ENCODE measurements around the gene C1orf174. TPM values are rescaled to one million over a fixed set of nuclear protein-coding genes. Genes with fewer than 3 reads are reported as not detected.

Gene C1orf174
- total and polyA plus RNA-seq, 5 donors, result 11.3 to 15.1 (median 11.7) TPM

GRCh38 chr1:3940081-3940753 lies 40.1 kb upstream of the C1orf174 start:
- H3K27ac ChIP-seq (ENCODE audit: low read length), result no peak overlapping the region
- no peak overlapping the region for H3K4me3 ChIP-seq (ENCODE audit: low read length)
- intact Hi-C loops (cut with DNase I), result no loop called here
- no peaks in the 10 kb centered on the region for H3K4me1 ChIP-seq (ENCODE audit: control insufficient read depth, insufficient read depth, low read length)
- H3K27me3 ChIP-seq (ENCODE audit: control insufficient read depth, insufficient read depth), result no peaks in the 10 kb centered on the region
- DNase-seq, result no peak
- WGBS, result 40% methylated on average over 15 of the region's 15 CpGs
- no peak for ATAC-seq
- H3K9me3 ChIP-seq (ENCODE audit: control insufficient read depth, low read length), result no peaks in the 10 kb centered on the region

DNA sequence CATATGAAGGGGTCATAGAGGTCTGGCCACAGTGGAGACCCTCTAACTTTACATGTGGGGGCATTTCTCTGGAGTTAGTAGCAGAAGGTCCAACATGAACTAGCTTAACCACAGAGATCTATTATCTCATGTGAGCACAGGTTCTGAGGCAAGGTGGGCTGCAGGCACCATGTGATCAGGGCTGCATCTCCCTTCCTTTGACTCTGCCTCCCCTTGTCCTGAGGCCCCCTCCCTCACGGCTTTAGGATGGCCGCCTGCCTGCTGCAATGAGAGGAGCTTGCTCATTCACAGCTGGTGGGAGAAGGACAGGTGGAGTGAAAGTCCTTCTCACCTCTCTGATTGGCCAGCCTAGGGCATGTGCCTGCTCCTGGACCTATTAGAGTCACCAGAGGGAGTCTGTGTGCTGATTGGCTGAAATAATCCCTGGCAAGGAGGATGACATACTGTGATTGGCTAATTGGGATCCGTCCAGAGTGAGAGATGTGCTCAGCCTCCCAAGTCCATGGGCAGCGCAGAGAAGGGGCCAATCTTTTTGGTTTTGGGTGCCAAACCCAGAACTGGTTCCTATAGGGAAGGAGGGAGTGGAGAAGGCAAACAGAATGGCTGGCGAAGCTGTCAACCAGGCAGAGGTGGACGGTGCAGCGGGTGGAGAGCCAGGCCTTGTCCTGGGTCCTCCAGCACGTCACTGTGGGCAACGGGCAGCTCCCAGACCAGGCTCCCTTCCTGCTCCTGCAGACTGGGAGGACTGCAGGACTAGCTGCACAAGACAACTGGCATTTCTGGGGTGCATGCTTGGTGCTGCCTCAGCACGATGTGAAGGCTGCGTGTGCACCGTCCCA lies 39.4 kb upstream of the C1orf174 start:
- intact Hi-C loops (cut with DNase I), result no loop called here
- no peak for ATAC-seq
- Histone ChIP-seq H3K4me1 (ENCODE audit: control insufficient read depth, insufficient read depth, low read length) (no peaks in the 10 kb centered on the region), H3K9me3 (ENCODE audit: control insufficient read depth, low read length) (no peaks in the 10 kb centered on the region), H3K4me3 (ENCODE audit: low read length) (no peak overlapping the region), H3K27ac (ENCODE audit: low read length) (no peak overlapping the region), H3K27me3 (ENCODE audit: control insufficient read depth, insufficient read depth) (no peaks in the 10 kb centered on the region)
- DNase-seq, result no peak
- WGBS, result 65% methylated on average over 12 of the region's 12 CpGs

GRCh38 chr1:3932156-3932919 lies 32.3 kb upstream of the C1orf174 start:
- ATAC-seq (no peak), DNase-seq (no peak)
- Histone ChIP-seq H3K9me3 (ENCODE audit: control insufficient read depth, low read length) (no peaks in the 10 kb centered on the region), H3K4me3 (ENCODE audit: low read length) (no peak overlapping the region), H3K27me3 (ENCODE audit: control insufficient read depth, insufficient read depth) (no peaks in the 10 kb centered on the region), H3K4me1 (ENCODE audit: control insufficient read depth, insufficient read depth, low read length) (no peaks in the 10 kb centered on the region), H3K27ac (ENCODE audit: low read length) (no peak overlapping the region)
- WGBS, result 70% methylated on average over 21 of the region's 21 CpGs
- intact Hi-C loops (cut with DNase I), result no loop called here

DNA sequence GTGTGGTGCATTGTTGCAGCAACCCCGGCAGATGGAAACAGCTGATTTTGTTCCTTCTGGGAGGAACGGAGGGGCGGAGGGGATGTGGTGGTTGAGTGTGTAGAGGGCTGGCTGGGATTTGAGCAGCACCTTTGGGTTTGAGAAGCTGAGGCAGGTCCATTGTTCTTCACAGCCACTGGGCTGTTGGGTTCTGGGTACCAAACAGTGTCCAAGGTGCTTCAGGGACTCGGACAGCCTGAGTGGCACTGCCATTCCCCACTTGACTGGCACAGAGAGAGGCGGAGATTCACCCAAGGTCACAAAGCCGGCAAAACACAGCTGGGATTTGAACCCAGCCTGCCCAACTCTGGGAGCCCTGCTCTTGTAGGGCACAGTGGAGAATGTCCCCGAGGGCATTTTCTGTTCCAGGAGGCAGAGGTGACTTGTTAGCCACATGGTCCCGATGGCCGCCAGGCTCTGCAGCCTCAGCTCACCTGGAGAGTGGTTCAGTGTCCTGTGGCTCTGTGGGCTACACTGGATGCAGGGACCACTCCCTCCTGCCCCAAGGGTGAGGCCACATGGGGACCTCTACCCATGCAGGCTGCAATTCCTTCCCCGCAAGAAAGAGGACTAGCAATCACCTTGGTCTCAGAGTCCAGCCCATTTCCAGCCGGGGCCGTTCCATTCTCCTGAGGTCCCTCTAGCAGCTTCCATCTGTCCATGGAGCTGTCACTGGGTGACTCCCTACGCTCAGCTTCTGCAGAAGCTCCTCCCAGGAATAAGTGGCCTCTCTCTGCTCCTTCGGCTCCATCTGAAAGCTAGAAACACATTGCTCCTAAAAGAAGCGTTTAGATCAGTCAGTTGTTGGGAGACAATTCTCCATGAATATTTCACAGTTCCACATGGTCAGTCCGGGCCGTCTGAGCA lies 31.2 kb upstream of the C1orf174 start:
- ATAC-seq (no peak), DNase-seq (no peak)
- intact Hi-C loops (cut with DNase I), result no loop called here
- no peaks in the 10 kb centered on the region for H3K9me3 ChIP-seq (ENCODE audit: control insufficient read depth, low read length)
- no peak overlapping the region for H3K27ac ChIP-seq (ENCODE audit: low read length)
- WGBS, result 69% methylated on average over 17 of the region's 17 CpGs
- H3K4me1 ChIP-seq (ENCODE audit: control insufficient read depth, insufficient read depth, low read length), result no peaks in the 10 kb centered on the region
- H3K27me3 ChIP-seq (ENCODE audit: control insufficient read depth, insufficient read depth), result no peaks in the 10 kb centered on the region
- no peak overlapping the region for H3K4me3 ChIP-seq (ENCODE audit: low read length)

DNA sequence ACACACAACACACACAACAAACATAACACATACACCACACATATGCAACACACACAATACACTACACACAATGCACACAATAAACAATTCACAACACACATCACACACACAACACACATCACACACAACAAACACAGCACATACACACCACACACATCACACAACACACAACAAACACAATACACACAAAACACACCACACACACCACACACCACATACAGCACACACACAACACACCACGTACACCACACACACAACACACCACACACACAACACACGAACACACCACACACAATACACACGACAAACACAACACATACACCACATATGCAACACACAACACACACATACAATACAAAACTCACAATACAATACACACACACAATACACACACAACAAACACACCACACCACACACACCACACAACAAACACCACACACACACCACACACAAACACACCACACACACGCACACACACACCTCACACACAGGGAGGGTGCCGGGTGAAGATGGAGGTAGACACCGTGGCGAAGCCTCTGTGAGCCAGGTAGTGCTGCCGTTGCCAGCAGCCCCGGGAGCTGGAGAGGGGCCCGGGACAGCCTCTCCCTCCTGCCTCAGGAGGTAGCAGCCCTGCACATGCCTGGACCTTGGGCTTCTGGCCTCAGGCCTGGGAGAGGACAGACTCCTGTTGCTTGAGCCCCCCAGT lies 30.4 kb upstream of the C1orf174 start:
- no peaks in the 10 kb centered on the region for H3K27me3 ChIP-seq (ENCODE audit: control insufficient read depth, insufficient read depth)
- H3K4me1 ChIP-seq (ENCODE audit: control insufficient read depth, insufficient read depth, low read length), result no peaks in the 10 kb centered on the region
- DNase-seq (no peak), ATAC-seq (no peak)
- whole genome bisulfite sequencing, result 73% methylated on average over 10 of the region's 10 CpGs
- no peaks in the 10 kb centered on the region for H3K9me3 ChIP-seq (ENCODE audit: control insufficient read depth, low read length)
- no peak overlapping the region for H3K4me3 ChIP-seq (ENCODE audit: low read length)
- no peak overlapping the region for H3K27ac ChIP-seq (ENCODE audit: low read length)
- intact Hi-C loops (cut with DNase I), result no loop called here

DNA sequence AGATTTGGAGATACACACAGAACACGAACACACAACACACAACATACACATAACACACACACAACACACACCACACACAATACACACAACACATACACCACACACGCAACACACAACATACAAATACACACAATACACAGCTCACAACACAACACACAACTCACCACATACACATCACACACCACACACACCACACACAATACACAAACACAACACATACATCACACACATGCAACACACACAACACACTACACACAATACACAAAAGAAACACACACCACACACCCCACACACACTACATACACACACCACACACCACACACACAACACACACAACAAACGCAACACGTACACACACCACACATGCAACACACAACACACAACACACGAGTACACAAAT lies 29.1 kb upstream of the C1orf174 start:
- Histone ChIP-seq H3K9me3 (ENCODE audit: control insufficient read depth, low read length) (no peaks in the 10 kb centered on the region), H3K4me3 (ENCODE audit: low read length) (no peak overlapping the region), H3K4me1 (ENCODE audit: control insufficient read depth, insufficient read depth, low read length) (no peaks in the 10 kb centered on the region), H3K27ac (ENCODE audit: low read length) (no peak overlapping the region), H3K27me3 (ENCODE audit: control insufficient read depth, insufficient read depth) (no peaks in the 10 kb centered on the region)
- DNase-seq (no peak), ATAC-seq (no peak)
- WGBS, result 82% methylated on average over 5 of the region's 5 CpGs
- intact Hi-C loops (cut with DNase I), result no loop called here

DNA sequence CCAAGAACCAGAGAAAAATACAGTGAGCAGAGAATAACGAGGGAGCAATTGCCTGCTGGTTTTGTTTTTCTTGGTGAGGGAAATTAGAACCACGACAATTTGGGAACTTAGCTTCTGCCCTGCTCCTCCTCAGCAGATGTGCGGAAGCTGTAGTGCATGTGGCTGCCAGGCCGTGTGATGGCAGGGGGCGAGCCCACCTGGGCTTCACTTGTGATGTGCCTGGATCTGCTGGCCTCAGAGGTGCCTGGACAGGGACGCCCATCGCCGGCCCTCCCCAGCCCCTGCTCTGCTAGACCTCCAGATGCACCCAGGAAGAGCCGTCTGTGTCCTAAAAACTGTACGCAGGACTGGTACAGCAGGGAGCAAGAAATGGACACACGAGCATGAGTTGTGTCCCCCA lies 28.5 kb upstream of the C1orf174 start:
- WGBS, result 61% methylated on average over 11 of the region's 11 CpGs
- no peaks in the 10 kb centered on the region for H3K9me3 ChIP-seq (ENCODE audit: control insufficient read depth, low read length)
- no peaks in the 10 kb centered on the region for H3K4me1 ChIP-seq (ENCODE audit: control insufficient read depth, insufficient read depth, low read length)
- H3K4me3 ChIP-seq (ENCODE audit: low read length), result no peak overlapping the region
- no peak for DNase-seq
- no peaks in the 10 kb centered on the region for H3K27me3 ChIP-seq (ENCODE audit: control insufficient read depth, insufficient read depth)
- H3K27ac ChIP-seq (ENCODE audit: low read length), result no peak overlapping the region
- intact Hi-C loops (cut with DNase I), result no loop called here
- no peak for ATAC-seq

- no peaks in the 10 kb centered on the region for H3K9me3 ChIP-seq (ENCODE audit: control insufficient read depth, low read length)
- intact Hi-C loops (cut with DNase I), result no loop called here
- H3K27me3 ChIP-seq (ENCODE audit: control insufficient read depth, insufficient read depth), result no peaks in the 10 kb centered on the region
- H3K4me1 ChIP-seq (ENCODE audit: control insufficient read depth, insufficient read depth, low read length), result no peaks in the 10 kb centered on the region
- H3K27ac ChIP-seq (ENCODE audit: low read length), result no peak overlapping the region
- ATAC-seq (no peak), DNase-seq (no peak)
- H3K4me3 ChIP-seq (ENCODE audit: low read length), result no peak overlapping the region
Observed at GRCh38 chr1:3926956-3927355, 26.9 kb upstream of the C1orf174 start.

GRCh38 chr1:3925762-3926161 lies 25.7 kb upstream of the C1orf174 start:
- no peak overlapping the region for H3K27ac ChIP-seq (ENCODE audit: low read length)
- 80% methylated on average over 8 of the region's 8 CpGs for WGBS
- intact Hi-C loops (cut with DNase I), result no loop called here
- no peaks in the 10 kb centered on the region for H3K27me3 ChIP-seq (ENCODE audit: control insufficient read depth, insufficient read depth)
- no peak for ATAC-seq
- H3K9me3 ChIP-seq (ENCODE audit: control insufficient read depth, low read length), result no peaks in the 10 kb centered on the region
- H3K4me3 ChIP-seq (ENCODE audit: low read length), result no peak overlapping the region
- DNase-seq, result no peak
- H3K4me1 ChIP-seq (ENCODE audit: control insufficient read depth, insufficient read depth, low read length), result no peaks in the 10 kb centered on the region

DNA sequence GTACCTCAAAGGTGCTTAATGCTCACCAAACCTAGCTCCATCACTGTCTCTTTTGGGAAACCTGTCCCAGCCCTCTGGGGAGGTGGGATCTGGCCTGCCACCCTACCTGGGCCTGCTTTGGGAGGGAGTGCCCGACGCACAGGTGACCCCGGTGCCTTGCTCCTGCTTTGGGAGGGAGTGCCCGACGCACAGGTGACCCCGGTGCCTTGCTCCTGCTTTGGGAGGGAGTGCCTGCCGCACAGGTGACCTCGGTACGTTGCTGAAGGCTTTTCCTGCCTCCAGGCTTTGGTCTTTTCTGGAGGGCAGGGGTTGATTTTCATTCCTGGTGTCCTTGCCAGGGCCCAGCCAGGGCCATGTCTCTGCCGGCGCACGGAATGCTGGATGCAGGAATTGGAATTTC lies 25.2 kb upstream of the C1orf174 start:
- 81% methylated on average over 12 of the region's 12 CpGs for WGBS
- Histone ChIP-seq H3K9me3 (ENCODE audit: control insufficient read depth, low read length) (no peaks in the 10 kb centered on the region), H3K4me3 (ENCODE audit: low read length) (no peak overlapping the region), H3K27ac (ENCODE audit: low read length) (no peak overlapping the region), H3K27me3 (ENCODE audit: control insufficient read depth, insufficient read depth) (no peaks in the 10 kb centered on the region), H3K4me1 (ENCODE audit: control insufficient read depth, insufficient read depth, low read length) (no peaks in the 10 kb centered on the region)
- DNase-seq (no peak), ATAC-seq (no peak)
- intact Hi-C loops (cut with DNase I), result no loop called here
